HepG2 (cell line): Measurements from ENCODE around the gene LRIF1. TPM values are rescaled to one million over a fixed set of nuclear protein-coding genes. Genes with fewer than 3 reads are reported as not detected.

Source experiments
- ATAC-seq: fragments of 200-7000 bp; cut with Tn5 transposase; 3 replicates; pipeline ENCODE4 v1.9.1; 2020; ENCODE audit warnings: mild to moderate bottlenecking, moderate library complexity
- BruUV-seq: library from RNA; stranded (reverse); fragments of 400-500 nt; replicated peaks from 2 replicates; lab custom pipeline; 2021; lab: Mats Ljungman, UMichigan
- CTCF ChIA-PET: fragments of 300-600 bp; formaldehyde crosslinking; extraction: SDS; loops from one replicate; lab custom pipeline; 2021; ENCODE audit warnings: low total read pairs, inconsistent platforms, low intra/inter-chr PET ratio; lab: Yijun Ruan, JAX
- POLR2A ChIA-PET: fragments of 350-600 bp; sonication (Branson Sonifier 250); formaldehyde crosslinking; loops from one replicate; lab custom pipeline; 2020; ENCODE audit warnings: antibody characterized with exemption, inconsistent platforms; lab: Yijun Ruan, JAX
- DNase-seq: peaks from one replicate; pipeline ENCODE4 v3.0.0-alpha.2; 2015; ENCODE audit warnings: low spot score
- FAIRE-seq: peaks from 3 replicates; lab custom pipeline; 2011; peaks lifted over from hg19 to GRCh38; lab: Jason Lieb, UNC
- H2AFZ ChIP-seq: one replicate; pipeline ENCODE4 v1.6.1; 2011; ENCODE audit warnings: low read length, inconsistent platforms
- H3K27ac ChIP-seq: fragments of 300-600 bp; 3 replicates; pipeline ENCODE4 v1.8.0; 2011; ENCODE audit warnings: mixed run types, mild to moderate bottlenecking, mixed read lengths, low read length, inconsistent platforms; ENCODE audit not compliant: insufficient read depth; ENCODE audit errors: extremely low read length
- H3K27me3 ChIP-seq, 2 experiments: fragments of 200-600 bp in 1 of 2; 2 replicates in 1 of 2; 3 replicates in 1 of 2; pipeline versions ENCODE4 v1.6.0 to v1.8.0; 2011; ENCODE audit warnings: low read length in 2 of 2, mild to moderate bottlenecking in 2 of 2, moderate library complexity in 2 of 2, inconsistent platforms in 1 of 2; ENCODE audit not compliant: insufficient read depth in 2 of 2, control insufficient read depth in 1 of 2
- H3K36me3 ChIP-seq, 2 experiments: fragments of 200-600 bp in 1 of 2; replicated peaks in 1 of 2; 2 replicates in 1 of 2; 3 replicates in 1 of 2; pipeline versions ENCODE4 v1.5.1 to v1.8.0; 2011; ENCODE audit warnings: low read length in 2 of 2, inconsistent platforms in 1 of 2; ENCODE audit not compliant: insufficient read depth in 2 of 2, control insufficient read depth in 1 of 2
- H3K4me1 ChIP-seq: 2 replicates; pipeline ENCODE4 v1.5.1; 2012; ENCODE audit warnings: low read length, inconsistent platforms; ENCODE audit not compliant: insufficient read depth
- H3K4me2 ChIP-seq: 2 replicates; pipeline ENCODE4 v1.6.0; 2011; ENCODE audit warnings: low read depth, low read length, inconsistent platforms
- H3K4me3 ChIP-seq, 3 experiments: fragments of 200-600 bp in 1 of 3; sonication (generic), shearing (Covaris generic) in 1 of 3; replicated peaks in 1 of 3; 2 replicates each; pipeline ENCODE4 v1.5.1; 2011 to 2016; ENCODE audit warnings: low read length in 3 of 3, inconsistent platforms in 2 of 3, low read depth in 2 of 3, mild to moderate bottlenecking in 2 of 3, control low read depth in 1 of 3, mixed read lengths in 1 of 3; ENCODE audit not compliant: insufficient read depth in 1 of 3
- H3K79me2 ChIP-seq: one replicate; pipeline ENCODE4 v1.6.1; 2011; ENCODE audit warnings: low read length, inconsistent platforms; ENCODE audit not compliant: insufficient read depth
- H3K9ac ChIP-seq: 2 replicates; pipeline ENCODE4 v1.6.0; 2011; ENCODE audit warnings: mild to moderate bottlenecking, low read depth, low read length, inconsistent platforms; ENCODE audit not compliant: insufficient read depth
- H3K9me3 ChIP-seq: 2 replicates; pipeline ENCODE4 v1.5.1; 2012; ENCODE audit warnings: mild to moderate bottlenecking, low read length
- H4K20me1 ChIP-seq: 2 replicates; pipeline ENCODE4 v1.6.0; 2011; ENCODE audit warnings: inconsistent platforms, mild to moderate bottlenecking, low read length, moderate library complexity; ENCODE audit not compliant: insufficient read depth
- ATF7-NPFF ChIP-seq: sonication (generic); formaldehyde crosslinking; IDR thresholded peaks from 2 replicates; pipeline ENCODE4 v1.8.1; 2023; ENCODE audit warnings: mild to moderate bottlenecking, low read depth, missing genetic modification reagents, moderate library complexity
- ESRRA ChIP-seq: sonication (generic); formaldehyde crosslinking; IDR thresholded peaks from 2 replicates; pipeline ENCODE4 v1.5.1; 2020; ENCODE audit warnings: mild to moderate bottlenecking, low read depth, missing genetic modification reagents
- JDP2 ChIP-seq: sonication (generic); formaldehyde crosslinking; IDR thresholded peaks from 2 replicates; pipeline ENCODE4 v1.8.1; 2022; ENCODE audit warnings: missing genetic modification reagents, borderline replicate concordance
- LCORL ChIP-seq, 2 experiments: fragments of 450-650 bp in 1 of 2; sonication (generic) in 1 of 2; formaldehyde crosslinking in 1 of 2; IDR thresholded peaks; 2 replicates each; pipeline versions ENCODE4 v1.5.0 to v1.6.1; 2017 to 2020; ENCODE audit warnings: antibody characterized with exemption in 1 of 2, missing genetic modification reagents in 1 of 2
- MED1 ChIP-seq: sonication (generic); formaldehyde crosslinking; IDR thresholded peaks from 2 replicates; pipeline ENCODE4 v1.4.0; 2020; ENCODE audit warnings: missing genetic modification reagents
- MEIS1 ChIP-seq: sonication (generic); formaldehyde crosslinking; IDR thresholded peaks from 2 replicates; pipeline ENCODE4 v1.9.0; 2021; ENCODE audit warnings: mild to moderate bottlenecking, missing genetic modification reagents, moderate library complexity, borderline replicate concordance
- MLX ChIP-seq: IDR thresholded peaks from 2 replicates; pipeline ENCODE4 v1.6.1; 2016
- RARA ChIP-seq: IDR thresholded peaks from 2 replicates; pipeline ENCODE4 v1.6.1; 2016; ENCODE audit warnings: missing genetic modification reagents, missing compliant biosample characterization
- SNRNP70 ChIP-seq: fragments of 200-400 bp; formaldehyde crosslinking; IDR thresholded peaks from 2 replicates; pipeline ENCODE4 v1.6.1; 2017; ENCODE audit warnings: mild to moderate bottlenecking, low read depth, low read length, moderate library complexity
- TCF12 ChIP-seq, 2 experiments: fragments of 450-650 bp in 1 of 2; sonication (generic) in 1 of 2; formaldehyde crosslinking in 1 of 2; IDR thresholded peaks; 2 replicates each; pipeline versions ENCODE4 v1.6.1 to v1.8.0; 2017 to 2022; ENCODE audit warnings: antibody characterized with exemption in 1 of 2, mild to moderate bottlenecking in 1 of 2, missing genetic modification reagents in 1 of 2, moderate library complexity in 1 of 2
- TEAD3 ChIP-seq: optimal IDR thresholded peaks from 2 replicates; pipeline ENCODE3; 2016; ENCODE audit warnings: borderline replicate concordance
- TFAP4 ChIP-seq: sonication (generic); IDR thresholded peaks from 2 replicates; pipeline ENCODE4 v1.6.1; 2016; ENCODE audit warnings: low read depth, borderline replicate concordance
- ZMYM2 ChIP-seq: sonication (generic); formaldehyde crosslinking; IDR thresholded peaks from 2 replicates; pipeline ENCODE4 v1.8.0; 2022; ENCODE audit warnings: mild to moderate bottlenecking, missing genetic modification reagents
- ZMYM4 ChIP-seq: sonication (generic); formaldehyde crosslinking; IDR thresholded peaks from 2 replicates; pipeline ENCODE4 v1.8.1; 2023; ENCODE audit warnings: mild to moderate bottlenecking, missing genetic modification reagents
- ZNF362 ChIP-seq: sonication (generic); formaldehyde crosslinking; IDR thresholded peaks from 2 replicates; pipeline ENCODE4 v1.4.0; 2020; ENCODE audit warnings: missing genetic modification reagents, mild to moderate bottlenecking, borderline replicate concordance
- ZNF460 ChIP-seq: sonication (generic); formaldehyde crosslinking; IDR thresholded peaks from 2 replicates; pipeline ENCODE4 v1.5.1; 2020; ENCODE audit warnings: missing genetic modification reagents, mild to moderate bottlenecking, borderline replicate concordance
- ZNF775 ChIP-seq: sonication (generic); formaldehyde crosslinking; IDR thresholded peaks from 2 replicates; pipeline ENCODE4 v1.4.0; 2020; ENCODE audit warnings: missing genetic modification reagents, mild to moderate bottlenecking, moderate library complexity, borderline replicate concordance
- ZNF879 ChIP-seq: sonication (generic); formaldehyde crosslinking; IDR thresholded peaks from 2 replicates; pipeline ENCODE4 v1.8.1; 2023; ENCODE audit warnings: missing genetic modification reagents
- ZNF891 ChIP-seq: sonication (generic); formaldehyde crosslinking; IDR thresholded peaks from 2 replicates; pipeline ENCODE4 v1.5.0; 2020; ENCODE audit warnings: mild to moderate bottlenecking, missing genetic modification reagents
- ZSCAN30 ChIP-seq: sonication (generic); formaldehyde crosslinking; IDR thresholded peaks from 2 replicates; pipeline ENCODE4 v1.5.0; 2020; ENCODE audit warnings: mild to moderate bottlenecking, missing genetic modification reagents
- ZSCAN31 ChIP-seq: sonication (generic); formaldehyde crosslinking; IDR thresholded peaks from 2 replicates; pipeline ENCODE4 v1.5.0; 2020; ENCODE audit warnings: low read depth, mild to moderate bottlenecking, missing genetic modification reagents
- WGBS: methylation state at CpG from one replicate; pipeline ENCODE4 v1.1.6; 2017; ENCODE audit warnings: low lambda C conversion rate; 5-methylcytosine and 5-hydroxymethylcytosine counted together
- in situ Hi-C: cut with HindIII; loops from 2 replicates; pipeline ENCODE4 v1.10.0; 2017; ENCODE audit warnings: low pct_unique_long_range_greater_than_20kb; ENCODE audit not compliant: extremely low pct_ligation_motif_present
- intact Hi-C: fragments of 100-400 bp; cut with micrococcal nuclease; formaldehyde crosslinking; loops from one replicate; pipeline ENCODE4 v1.10.0; 2022; ENCODE audit not compliant: unreplicated experiment
- polyA plus RNA-seq, 8 experiments: library from polyadenylated mRNA; depleted of rRNA in 3 of 8; stranded (reverse) in 7 of 8; unstranded in 1 of 8; fragments of >200 nt; fragmentation: Illumina TruSeq in 4 of 8; extraction: Trizol in 4 of 8; gene quantifications; 2 replicates each; pipeline versions ENCODE4 v1.2.1 to v1.2.3, GENCODE V29; 2011 to 2016; ENCODE audit warnings: low read depth in 4 of 8, missing spikeins in 1 of 8, mixed read lengths in 1 of 8; ENCODE audit not compliant: insufficient read depth in 1 of 8
- total RNA-seq, 5 experiments: library from RNA; depleted of rRNA; stranded (reverse); fragments of >200 nt; fragmentation: Illumina TruSeq; extraction: Trizol; gene quantifications; 2 replicates each; pipeline ENCODE4 v1.2.3, GENCODE V29; 2016; ENCODE audit warnings: low read depth in 1 of 5

The LRIF1 gene
- total and polyA plus RNA-seq, 2 of the 13 experiments (the other 11 are each of a cell fraction or from before 2014, with no cell fraction given) = 18.4 to 42.4 TPM

GRCh38 chr1:110944806-110945205 is 18.9 kb downstream of the LRIF1 start:
- in situ Hi-C loops (no loop called here), intact Hi-C loops (no loop called here)
- no peak overlapping the region for H3K4me2 ChIP-seq
- H3K79me2 ChIP-seq = no peaks in the 10 kb centered on the region
- DNase-seq = peak; percentile 46
- no peaks in the 10 kb centered on the region for H4K20me1 ChIP-seq
- H3K27me3 ChIP-seq = no peaks in the 10 kb centered on the region
- ChIA-PET CTCF (no interaction called here), POLR2A (interaction anchor here (0.6 to 1.3 kb wide), 2 partner anchors 8 to 19 kb away, joined by 3 to 5 read pairs; partner anchors contain the start of gene LRIF1)
- no peak overlapping the region for H2AFZ ChIP-seq
- WGBS = 46% methylated on average over 3 of the region's 3 CpGs
- peak; percentile 85 for ATAC-seq
- no peak overlapping the region for H3K4me3 ChIP-seq
- TSS peak; percentile 8 for BruUV-seq
- H3K27ac ChIP-seq = no peak overlapping the region
- peaks cover 11% of the 10 kb centered on the region for H3K4me1 ChIP-seq
- peaks cover 0 to 16% of the 10 kb centered on the region in 2 experiments; a peak in 2 of 5 replicates for H3K36me3 ChIP-seq
- H3K9me3 ChIP-seq = no peaks in the 10 kb centered on the region
- no peak for FAIRE-seq
- H3K9ac ChIP-seq = no peak overlapping the region
- TF ChIP-seq ZSCAN30 (CRISPR knock-in tag) (no peak), ATF7-NPFF (CRISPR knock-in tag) (no peak), ZNF891 (CRISPR knock-in tag) (no peak), MED1 (peak; percentile 23; the same call in 1 of the 2 replicates), TFAP4 (no peak), ZNF879 (CRISPR knock-in tag) (no peak), RARA (CRISPR knock-in tag) (peak; percentile 81), ZNF362 (CRISPR knock-in tag) (peak; percentile 67; the same call in 1 of the 2 replicates), ZMYM2 (peak; percentile 69; the same call in 1 of the 2 replicates), MEIS1 (no peak), ZNF460 (CRISPR knock-in tag) (peak; percentile 97), MLX (CRISPR knock-in tag) (no peak), ESRRA (CRISPR knock-in tag) (peak; percentile 50; the same call in 1 of the 2 replicates), ZSCAN31 (CRISPR knock-in tag) (no peak), JDP2 (CRISPR knock-in tag) (no peak), ZNF775 (CRISPR knock-in tag) (no peak), SNRNP70 (no peak), TCF12 (IDR thresholded peaks at IDR 0.05) (no peak), TCF12 (CRISPR knock-in tag; IDR thresholded peaks at IDR 0.05) (no peak), TEAD3 (CRISPR knock-in tag) (peak; percentile 82), ZMYM4 (CRISPR knock-in tag) (peak; percentile 38; the same call in 1 of the 2 replicates), LCORL (IDR thresholded peaks at IDR 0.05) (no peak), LCORL (CRISPR knock-in tag; IDR thresholded peaks at IDR 0.05) (0 out of 2 replicates have a peak, but pooled peaks have one; percentile 35)
